ENCODE measurements around the gene RGMB. TPM values are rescaled to one million over a fixed set of nuclear protein-coding genes. Genes with fewer than 3 reads are reported as not detected.

Gene RGMB
- total and polyA plus RNA-seq, 2 of the 13 experiments (the other 11 are each of a cell fraction or from before 2014, with no cell fraction given), result 3.0 to 3.8 TPM

DNA sequence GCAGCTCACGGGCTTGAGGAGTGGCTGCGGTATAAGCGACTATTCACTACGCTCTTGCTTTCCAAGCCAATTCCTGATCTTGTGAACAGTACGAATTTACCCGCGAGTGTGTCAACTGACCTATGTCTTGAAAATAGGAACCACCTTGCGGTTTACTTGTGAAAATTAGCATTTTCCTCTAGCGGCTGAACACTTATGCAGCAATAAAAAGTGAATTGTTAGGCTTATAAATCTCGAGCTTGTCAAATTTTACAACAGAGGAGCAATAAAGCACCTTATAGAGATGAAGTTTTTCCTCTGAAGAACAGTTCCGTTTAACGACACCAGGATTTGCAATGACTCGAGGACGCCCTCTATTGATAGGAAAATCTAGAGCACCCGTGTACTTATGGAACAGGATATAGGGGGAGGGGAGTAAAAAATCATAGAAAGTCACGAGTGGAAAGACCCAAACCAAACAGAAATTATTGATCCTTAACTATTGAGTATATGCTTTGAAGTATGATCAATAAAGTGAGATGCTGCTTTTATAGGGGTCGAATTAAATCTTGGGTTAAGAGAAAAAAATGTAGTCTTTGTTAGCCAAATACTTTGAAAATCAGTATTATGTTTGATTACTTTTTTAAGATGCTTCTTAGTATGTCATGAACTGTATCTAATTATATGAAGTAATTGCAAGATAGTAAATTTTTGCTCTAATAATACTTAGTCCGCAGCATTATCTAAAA lies 1.9 kb upstream of the RGMB start (continued):
- TF ChIP-seq, protein P1, sequence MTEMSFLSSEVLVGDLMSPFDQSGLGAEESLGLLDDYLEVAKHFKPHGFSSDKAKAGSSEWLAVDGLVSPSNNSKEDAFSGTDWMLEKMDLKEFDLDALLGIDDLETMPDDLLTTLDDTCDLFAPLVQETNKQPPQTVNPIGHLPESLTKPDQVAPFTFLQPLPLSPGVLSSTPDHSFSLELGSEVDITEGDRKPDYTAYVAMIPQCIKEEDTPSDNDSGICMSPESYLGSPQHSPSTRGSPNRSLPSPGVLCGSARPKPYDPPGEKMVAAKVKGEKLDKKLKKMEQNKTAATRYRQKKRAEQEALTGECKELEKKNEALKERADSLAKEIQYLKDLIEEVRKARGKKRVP (CRISPR knock-in tag; IDR thresholded peaks at IDR 0.05), result peak in 1 of 2 experiments; percentile 36; a peak in 2 of 4 replicates
- TF ChIP-seq ZBTB3 (CRISPR knock-in tag; IDR thresholded peaks at IDR 0.05; ENCODE audit: borderline replicate concordance, low read depth) (no peak), KLF15 (CRISPR knock-in tag; IDR thresholded peaks at IDR 0.05; ENCODE audit: borderline replicate concordance) (no peak), ZNF605 (CRISPR knock-in tag; IDR thresholded peaks at IDR 0.05) (no peak), SNAPC2 (CRISPR knock-in tag; IDR thresholded peaks at IDR 0.05) (no peak), ZNF143 (CRISPR knock-in tag; IDR thresholded peaks at IDR 0.05) (no peak), REL (CRISPR knock-in tag; conservative IDR thresholded peaks at IDR 0.05) (no peak), ZNF768 (CRISPR knock-in tag; IDR thresholded peaks at IDR 0.05) (no peak), MATR3 (CRISPR knock-in tag; IDR thresholded peaks at IDR 0.05) (no peak), SMC3 (IDR thresholded peaks at IDR 0.05; ENCODE audit: low read length) (peak; percentile 31; the same call in 1 of the 2 replicates), ERF (CRISPR knock-in tag; IDR thresholded peaks at IDR 0.05) (no peak), KAT8 (CRISPR knock-in tag; IDR thresholded peaks at IDR 0.05) (peak; percentile 30; the same call in 1 of the 2 replicates), ZNF619 (CRISPR knock-in tag; IDR thresholded peaks at IDR 0.05) (no peak)
- TF ChIP-seq, protein P2, sequence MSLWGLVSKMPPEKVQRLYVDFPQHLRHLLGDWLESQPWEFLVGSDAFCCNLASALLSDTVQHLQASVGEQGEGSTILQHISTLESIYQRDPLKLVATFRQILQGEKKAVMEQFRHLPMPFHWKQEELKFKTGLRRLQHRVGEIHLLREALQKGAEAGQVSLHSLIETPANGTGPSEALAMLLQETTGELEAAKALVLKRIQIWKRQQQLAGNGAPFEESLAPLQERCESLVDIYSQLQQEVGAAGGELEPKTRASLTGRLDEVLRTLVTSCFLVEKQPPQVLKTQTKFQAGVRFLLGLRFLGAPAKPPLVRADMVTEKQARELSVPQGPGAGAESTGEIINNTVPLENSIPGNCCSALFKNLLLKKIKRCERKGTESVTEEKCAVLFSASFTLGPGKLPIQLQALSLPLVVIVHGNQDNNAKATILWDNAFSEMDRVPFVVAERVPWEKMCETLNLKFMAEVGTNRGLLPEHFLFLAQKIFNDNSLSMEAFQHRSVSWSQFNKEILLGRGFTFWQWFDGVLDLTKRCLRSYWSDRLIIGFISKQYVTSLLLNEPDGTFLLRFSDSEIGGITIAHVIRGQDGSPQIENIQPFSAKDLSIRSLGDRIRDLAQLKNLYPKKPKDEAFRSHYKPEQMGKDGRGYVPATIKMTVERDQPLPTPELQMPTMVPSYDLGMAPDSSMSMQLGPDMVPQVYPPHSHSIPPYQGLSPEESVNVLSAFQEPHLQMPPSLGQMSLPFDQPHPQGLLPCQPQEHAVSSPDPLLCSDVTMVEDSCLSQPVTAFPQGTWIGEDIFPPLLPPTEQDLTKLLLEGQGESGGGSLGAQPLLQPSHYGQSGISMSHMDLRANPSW (CRISPR knock-in tag; IDR thresholded peaks at IDR 0.05; ENCODE audit: borderline replicate concordance), result no peak
- TF ChIP-seq, protein P3, sequence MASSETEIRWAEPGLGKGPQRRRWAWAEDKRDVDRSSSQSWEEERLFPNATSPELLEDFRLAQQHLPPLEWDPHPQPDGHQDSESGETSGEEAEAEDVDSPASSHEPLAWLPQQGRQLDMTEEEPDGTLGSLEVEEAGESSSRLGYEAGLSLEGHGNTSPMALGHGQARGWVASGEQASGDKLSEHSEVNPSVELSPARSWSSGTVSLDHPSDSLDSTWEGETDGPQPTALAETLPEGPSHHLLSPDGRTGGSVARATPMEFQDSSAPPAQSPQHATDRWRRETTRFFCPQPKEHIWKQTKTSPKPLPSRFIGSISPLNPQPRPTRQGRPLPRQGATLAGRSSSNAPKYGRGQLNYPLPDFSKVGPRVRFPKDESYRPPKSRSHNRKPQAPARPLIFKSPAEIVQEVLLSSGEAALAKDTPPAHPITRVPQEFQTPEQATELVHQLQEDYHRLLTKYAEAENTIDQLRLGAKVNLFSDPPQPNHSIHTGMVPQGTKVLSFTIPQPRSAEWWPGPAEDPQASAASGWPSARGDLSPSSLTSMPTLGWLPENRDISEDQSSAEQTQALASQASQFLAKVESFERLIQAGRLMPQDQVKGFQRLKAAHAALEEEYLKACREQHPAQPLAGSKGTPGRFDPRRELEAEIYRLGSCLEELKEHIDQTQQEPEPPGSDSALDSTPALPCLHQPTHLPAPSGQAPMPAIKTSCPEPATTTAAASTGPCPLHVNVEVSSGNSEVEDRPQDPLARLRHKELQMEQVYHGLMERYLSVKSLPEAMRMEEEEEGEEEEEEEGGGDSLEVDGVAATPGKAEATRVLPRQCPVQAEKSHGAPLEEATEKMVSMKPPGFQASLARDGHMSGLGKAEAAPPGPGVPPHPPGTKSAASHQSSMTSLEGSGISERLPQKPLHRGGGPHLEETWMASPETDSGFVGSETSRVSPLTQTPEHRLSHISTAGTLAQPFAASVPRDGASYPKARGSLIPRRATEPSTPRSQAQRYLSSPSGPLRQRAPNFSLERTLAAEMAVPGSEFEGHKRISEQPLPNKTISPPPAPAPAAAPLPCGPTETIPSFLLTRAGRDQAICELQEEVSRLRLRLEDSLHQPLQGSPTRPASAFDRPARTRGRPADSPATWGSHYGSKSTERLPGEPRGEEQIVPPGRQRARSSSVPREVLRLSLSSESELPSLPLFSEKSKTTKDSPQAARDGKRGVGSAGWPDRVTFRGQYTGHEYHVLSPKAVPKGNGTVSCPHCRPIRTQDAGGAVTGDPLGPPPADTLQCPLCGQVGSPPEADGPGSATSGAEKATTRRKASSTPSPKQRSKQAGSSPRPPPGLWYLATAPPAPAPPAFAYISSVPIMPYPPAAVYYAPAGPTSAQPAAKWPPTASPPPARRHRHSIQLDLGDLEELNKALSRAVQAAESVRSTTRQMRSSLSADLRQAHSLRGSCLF (CRISPR knock-in tag; IDR thresholded peaks at IDR 0.05; ENCODE audit: borderline replicate concordance), result no peak
- TF ChIP-seq, protein P4, sequence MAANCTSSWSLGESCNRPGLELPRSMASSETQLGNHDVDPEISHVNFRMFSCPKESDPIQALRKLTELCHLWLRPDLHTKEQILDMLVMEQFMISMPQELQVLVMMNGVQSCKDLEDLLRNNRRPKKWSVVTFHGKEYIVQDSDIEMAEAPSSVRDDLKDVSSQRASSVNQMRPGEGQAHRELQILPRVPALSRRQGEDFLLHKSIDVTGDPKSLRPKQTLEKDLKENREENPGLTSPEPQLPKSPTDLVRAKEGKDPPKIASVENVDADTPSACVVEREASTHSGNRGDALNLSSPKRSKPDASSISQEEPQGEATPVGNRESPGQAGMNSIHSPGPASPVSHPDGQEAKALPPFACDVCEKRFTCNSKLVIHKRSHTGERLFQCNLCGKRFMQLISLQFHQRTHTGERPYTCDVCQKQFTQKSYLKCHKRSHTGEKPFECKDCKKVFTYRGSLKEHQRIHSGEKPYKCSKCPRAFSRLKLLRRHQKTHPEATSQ (CRISPR knock-in tag; IDR thresholded peaks at IDR 0.05; ENCODE audit: borderline replicate concordance), result no peak
- TF ChIP-seq, protein P5, sequence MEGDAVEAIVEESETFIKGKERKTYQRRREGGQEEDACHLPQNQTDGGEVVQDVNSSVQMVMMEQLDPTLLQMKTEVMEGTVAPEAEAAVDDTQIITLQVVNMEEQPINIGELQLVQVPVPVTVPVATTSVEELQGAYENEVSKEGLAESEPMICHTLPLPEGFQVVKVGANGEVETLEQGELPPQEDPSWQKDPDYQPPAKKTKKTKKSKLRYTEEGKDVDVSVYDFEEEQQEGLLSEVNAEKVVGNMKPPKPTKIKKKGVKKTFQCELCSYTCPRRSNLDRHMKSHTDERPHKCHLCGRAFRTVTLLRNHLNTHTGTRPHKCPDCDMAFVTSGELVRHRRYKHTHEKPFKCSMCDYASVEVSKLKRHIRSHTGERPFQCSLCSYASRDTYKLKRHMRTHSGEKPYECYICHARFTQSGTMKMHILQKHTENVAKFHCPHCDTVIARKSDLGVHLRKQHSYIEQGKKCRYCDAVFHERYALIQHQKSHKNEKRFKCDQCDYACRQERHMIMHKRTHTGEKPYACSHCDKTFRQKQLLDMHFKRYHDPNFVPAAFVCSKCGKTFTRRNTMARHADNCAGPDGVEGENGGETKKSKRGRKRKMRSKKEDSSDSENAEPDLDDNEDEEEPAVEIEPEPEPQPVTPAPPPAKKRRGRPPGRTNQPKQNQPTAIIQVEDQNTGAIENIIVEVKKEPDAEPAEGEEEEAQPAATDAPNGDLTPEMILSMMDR (CRISPR knock-in tag; IDR thresholded peaks at IDR 0.05), result peak; percentile 74

All from HepG2 (cell line).